A549 treated with DMSO at 1 μM for 4 hours (cell line): ENCODE results near the gene PCDH11X. TPM values are rescaled to one million over a fixed set of nuclear protein-coding genes. Genes with fewer than 3 reads are reported as not detected.

Source experiments
- total RNA-seq: library from RNA; stranded (reverse); fragments of 200-300 nt; extraction: Qiagen RNA extraction; gene quantifications from 5 replicates; pipeline ENCODE4 v1.2.3, GENCODE V29; 2022; ENCODE audit warnings: low read depth

PCDH11X gene
- 0.01 to 0.02 TPM (median 0.02 TPM) in 3 of 5 replicates, not detected in the others for total RNA-seq

GRCh38 chrX:91779135-91779534 lies at the start of gene PCDH11X:
Gene PCDH11X, plus strand, starts transcription at chrX:91779375. Its CDS starts 56,130 bp downstream, at chrX:91835505.

